ENCODE measurements around the gene SPATA31D1.

Gene SPATA31D1

GRCh38 chr9:82024908-82025307 is 36.3 kb downstream of the SPATA31D1 start:
- DNase-seq, result no peak

DNA sequence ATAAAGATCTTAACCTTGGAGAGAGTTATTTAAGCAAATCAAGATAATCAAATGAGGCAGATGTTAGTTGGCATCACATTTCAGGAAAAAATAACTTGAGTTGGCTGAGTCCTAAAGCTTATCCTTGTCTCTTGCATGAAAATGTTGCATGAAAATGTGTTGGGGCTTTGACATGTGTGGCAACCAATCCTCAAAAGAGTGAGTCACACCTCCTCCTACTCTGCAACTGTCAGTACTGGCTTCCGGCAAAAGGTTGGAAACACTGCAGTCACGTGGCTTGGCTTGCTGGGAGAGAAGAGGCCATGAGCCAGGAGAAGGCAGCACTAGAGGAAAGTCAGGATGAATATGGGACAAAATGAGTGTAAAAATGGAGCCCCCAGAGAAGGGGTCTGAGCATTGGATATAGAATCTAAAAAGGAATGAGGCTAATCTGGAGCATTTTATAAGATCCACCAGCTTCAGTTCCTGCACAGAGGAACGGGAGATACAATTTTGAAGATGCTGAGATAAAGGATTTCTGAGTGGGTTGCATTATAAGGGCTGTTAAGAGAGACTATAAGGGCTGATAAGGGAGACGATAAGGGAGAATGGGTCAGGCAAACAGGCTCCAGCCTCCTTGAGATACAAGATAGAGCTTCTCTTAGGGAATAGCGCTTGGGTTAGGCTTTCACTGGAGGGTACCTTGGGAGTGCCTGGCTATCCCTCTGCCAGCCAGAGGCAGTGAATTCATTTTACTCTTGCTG is 43.1 kb downstream of the SPATA31D1 start:
- no peak for DNase-seq

GRCh38 chr9:82034956-82035731 is 46.6 kb downstream of the SPATA31D1 start:
- DNase-seq, result no peak

GRCh38 chr9:82036086-82036485 is 47.5 kb downstream of the SPATA31D1 start:
- DNase-seq, result no peak

DNA sequence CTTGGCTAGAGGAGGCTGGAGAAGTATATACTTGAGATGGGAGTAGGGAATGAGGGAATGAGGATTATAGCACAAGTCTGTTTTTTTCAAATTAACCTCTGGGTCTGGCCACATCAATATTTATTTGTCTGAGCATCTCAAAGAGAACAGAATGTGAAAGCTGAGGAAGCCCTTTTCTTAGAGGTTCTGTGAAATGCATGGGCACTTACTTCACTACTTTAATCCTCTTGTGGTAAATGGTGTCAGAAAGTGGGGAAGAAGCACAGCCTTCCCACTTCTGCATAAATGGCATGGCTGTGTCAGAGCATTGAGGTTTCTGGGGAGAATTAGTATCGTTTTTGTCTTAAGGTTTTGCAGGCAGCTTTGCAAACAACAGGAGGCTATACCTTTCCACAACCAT is 48.6 kb downstream of the SPATA31D1 start:
- no peak for DNase-seq

DNA sequence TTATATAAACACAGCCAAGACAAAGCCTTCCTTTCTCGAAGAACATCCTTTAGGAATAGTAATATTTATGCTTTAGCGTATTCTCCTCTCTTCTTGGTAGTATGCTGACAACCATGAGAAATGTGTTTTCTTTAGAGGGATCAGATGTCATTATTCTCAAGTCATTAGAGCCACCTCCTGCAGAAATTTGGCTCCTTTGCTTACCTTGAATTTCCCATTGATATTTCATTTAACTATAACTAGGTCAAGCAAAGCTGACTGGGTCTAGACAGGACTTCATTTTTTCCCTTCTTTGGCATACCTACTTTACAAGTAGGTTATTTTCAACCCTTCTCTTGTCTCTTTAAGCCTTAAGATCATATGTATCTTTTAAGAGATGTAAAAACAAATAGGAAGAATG is 50.3 kb downstream of the SPATA31D1 start:
- DNase-seq, result no peak

Data from CD4-positive, alpha-beta T cell treated with Interleukin-1 beta for 1 hour (primary cell).